ENCODE data around the gene MAN2A1.

The MAN2A1 gene

GRCh38 chr5:109689740-109690241 is at the start of gene MAN2A1:
Gene MAN2A1 (plus strand): TSS chr5:109689927. CDS start chr5:109690418, 491 bp downstream.
- DNase-seq (ENCODE audit: insufficient read length, low spot score) (peak; percentile 53), FAIRE-seq (no peak)
- TF ChIP-seq POLR2A (IDR thresholded peaks at IDR 0.05; ENCODE audit: low read depth, low read length): peak; percentile 65

GRCh38 chr5:109640976-109641375 is 48.8 kb upstream of the MAN2A1 start:
- DNase-seq (ENCODE audit: insufficient read length, low spot score): no peak
- FAIRE-seq: no peak
- TF ChIP-seq POLR2A (IDR thresholded peaks at IDR 0.05; ENCODE audit: low read depth, low read length): no peak

- no peak for FAIRE-seq
- TF ChIP-seq POLR2A (IDR thresholded peaks at IDR 0.05; ENCODE audit: low read depth, low read length): no peak
- DNase-seq (ENCODE audit: insufficient read length, low spot score): no peak
Measured at GRCh38 chr5:109643791-109644350, 45.9 kb upstream of the MAN2A1 start.

GRCh38 chr5:109644829-109645228 is 44.9 kb upstream of the MAN2A1 start:
- TF ChIP-seq POLR2A (IDR thresholded peaks at IDR 0.05; ENCODE audit: low read depth, low read length): no peak
- FAIRE-seq (no peak), DNase-seq (ENCODE audit: insufficient read length, low spot score) (no peak)

GRCh38 chr5:109645707-109646192 is 44.0 kb upstream of the MAN2A1 start:
- DNase-seq (ENCODE audit: insufficient read length, low spot score) (no peak), FAIRE-seq (no peak)
- no peak for TF ChIP-seq POLR2A (IDR thresholded peaks at IDR 0.05; ENCODE audit: low read depth, low read length)

- TF ChIP-seq POLR2A (IDR thresholded peaks at IDR 0.05; ENCODE audit: low read depth, low read length): no peak
- DNase-seq (ENCODE audit: insufficient read length, low spot score): no peak
- FAIRE-seq: no peak
Measured at GRCh38 chr5:109649318-109649717, 40.4 kb upstream of the MAN2A1 start.

- no peak for TF ChIP-seq POLR2A (IDR thresholded peaks at IDR 0.05; ENCODE audit: low read depth, low read length)
- FAIRE-seq (no peak), DNase-seq (ENCODE audit: insufficient read length, low spot score) (no peak)
Measured at GRCh38 chr5:109650493-109650892, 39.2 kb upstream of the MAN2A1 start.

- no peak for TF ChIP-seq POLR2A (IDR thresholded peaks at IDR 0.05; ENCODE audit: low read depth, low read length)
- no peak for FAIRE-seq
- DNase-seq (ENCODE audit: insufficient read length, low spot score): no peak
Measured at GRCh38 chr5:109652096-109652495, 37.6 kb upstream of the MAN2A1 start.

GRCh38 chr5:109653042-109653441 is 36.7 kb upstream of the MAN2A1 start:
- FAIRE-seq (no peak), DNase-seq (ENCODE audit: insufficient read length, low spot score) (no peak)
- TF ChIP-seq POLR2A (IDR thresholded peaks at IDR 0.05; ENCODE audit: low read depth, low read length): no peak

- FAIRE-seq (no peak), DNase-seq (ENCODE audit: insufficient read length, low spot score) (no peak)
- TF ChIP-seq POLR2A (IDR thresholded peaks at IDR 0.05; ENCODE audit: low read depth, low read length): no peak
Measured at GRCh38 chr5:109653561-109654239, 36.0 kb upstream of the MAN2A1 start.

- peak; percentile 84 for FAIRE-seq
- no peak for TF ChIP-seq POLR2A (IDR thresholded peaks at IDR 0.05; ENCODE audit: low read depth, low read length)
- DNase-seq (ENCODE audit: insufficient read length, low spot score): peak; percentile 9
Measured at GRCh38 chr5:109654455-109654854, 35.3 kb upstream of the MAN2A1 start.

GRCh38 chr5:109655841-109656240 is 33.9 kb upstream of the MAN2A1 start:
- DNase-seq (ENCODE audit: insufficient read length, low spot score) (no peak), FAIRE-seq (no peak)

GRCh38 chr5:109656829-109657228 is 32.9 kb upstream of the MAN2A1 start:
- DNase-seq (ENCODE audit: insufficient read length, low spot score): no peak
- no peak for TF ChIP-seq POLR2A (IDR thresholded peaks at IDR 0.05; ENCODE audit: low read depth, low read length)
- peak; percentile 86 for FAIRE-seq

More at GRCh38 chr5:109655841-109656240, 33.9 kb upstream of the MAN2A1 start:
- TF ChIP-seq POLR2A (IDR thresholded peaks at IDR 0.05; ENCODE audit: low read depth, low read length): no peak

GRCh38 chr5:109659901-109660300 is 29.8 kb upstream of the MAN2A1 start:
- FAIRE-seq: no peak
- no peak for DNase-seq (ENCODE audit: insufficient read length, low spot score)
- TF ChIP-seq POLR2A (IDR thresholded peaks at IDR 0.05; ENCODE audit: low read depth, low read length): no peak

GRCh38 chr5:109660301-109660700 is 29.4 kb upstream of the MAN2A1 start:
- no peak for TF ChIP-seq POLR2A (IDR thresholded peaks at IDR 0.05; ENCODE audit: low read depth, low read length)
- no peak for FAIRE-seq
- no peak for DNase-seq (ENCODE audit: insufficient read length, low spot score)
